NCI-H2029 treated with DMSO at 0.1 percent for 48 hours (cell line): ENCODE measurements around the gene SRRM1.

ENCODE experiments used
- DNase-seq: peaks from one replicate; lab custom pipeline; 2025; lab: John Stamatoyannopoulos, UW

The SRRM1 gene, protein sequence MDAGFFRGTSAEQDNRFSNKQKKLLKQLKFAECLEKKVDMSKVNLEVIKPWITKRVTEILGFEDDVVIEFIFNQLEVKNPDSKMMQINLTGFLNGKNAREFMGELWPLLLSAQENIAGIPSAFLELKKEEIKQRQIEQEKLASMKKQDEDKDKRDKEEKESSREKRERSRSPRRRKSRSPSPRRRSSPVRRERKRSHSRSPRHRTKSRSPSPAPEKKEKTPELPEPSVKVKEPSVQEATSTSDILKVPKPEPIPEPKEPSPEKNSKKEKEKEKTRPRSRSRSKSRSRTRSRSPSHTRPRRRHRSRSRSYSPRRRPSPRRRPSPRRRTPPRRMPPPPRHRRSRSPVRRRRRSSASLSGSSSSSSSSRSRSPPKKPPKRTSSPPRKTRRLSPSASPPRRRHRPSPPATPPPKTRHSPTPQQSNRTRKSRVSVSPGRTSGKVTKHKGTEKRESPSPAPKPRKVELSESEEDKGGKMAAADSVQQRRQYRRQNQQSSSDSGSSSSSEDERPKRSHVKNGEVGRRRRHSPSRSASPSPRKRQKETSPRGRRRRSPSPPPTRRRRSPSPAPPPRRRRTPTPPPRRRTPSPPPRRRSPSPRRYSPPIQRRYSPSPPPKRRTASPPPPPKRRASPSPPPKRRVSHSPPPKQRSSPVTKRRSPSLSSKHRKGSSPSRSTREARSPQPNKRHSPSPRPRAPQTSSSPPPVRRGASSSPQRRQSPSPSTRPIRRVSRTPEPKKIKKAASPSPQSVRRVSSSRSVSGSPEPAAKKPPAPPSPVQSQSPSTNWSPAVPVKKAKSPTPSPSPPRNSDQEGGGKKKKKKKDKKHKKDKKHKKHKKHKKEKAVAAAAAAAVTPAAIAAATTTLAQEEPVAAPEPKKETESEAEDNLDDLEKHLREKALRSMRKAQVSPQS

DNA sequence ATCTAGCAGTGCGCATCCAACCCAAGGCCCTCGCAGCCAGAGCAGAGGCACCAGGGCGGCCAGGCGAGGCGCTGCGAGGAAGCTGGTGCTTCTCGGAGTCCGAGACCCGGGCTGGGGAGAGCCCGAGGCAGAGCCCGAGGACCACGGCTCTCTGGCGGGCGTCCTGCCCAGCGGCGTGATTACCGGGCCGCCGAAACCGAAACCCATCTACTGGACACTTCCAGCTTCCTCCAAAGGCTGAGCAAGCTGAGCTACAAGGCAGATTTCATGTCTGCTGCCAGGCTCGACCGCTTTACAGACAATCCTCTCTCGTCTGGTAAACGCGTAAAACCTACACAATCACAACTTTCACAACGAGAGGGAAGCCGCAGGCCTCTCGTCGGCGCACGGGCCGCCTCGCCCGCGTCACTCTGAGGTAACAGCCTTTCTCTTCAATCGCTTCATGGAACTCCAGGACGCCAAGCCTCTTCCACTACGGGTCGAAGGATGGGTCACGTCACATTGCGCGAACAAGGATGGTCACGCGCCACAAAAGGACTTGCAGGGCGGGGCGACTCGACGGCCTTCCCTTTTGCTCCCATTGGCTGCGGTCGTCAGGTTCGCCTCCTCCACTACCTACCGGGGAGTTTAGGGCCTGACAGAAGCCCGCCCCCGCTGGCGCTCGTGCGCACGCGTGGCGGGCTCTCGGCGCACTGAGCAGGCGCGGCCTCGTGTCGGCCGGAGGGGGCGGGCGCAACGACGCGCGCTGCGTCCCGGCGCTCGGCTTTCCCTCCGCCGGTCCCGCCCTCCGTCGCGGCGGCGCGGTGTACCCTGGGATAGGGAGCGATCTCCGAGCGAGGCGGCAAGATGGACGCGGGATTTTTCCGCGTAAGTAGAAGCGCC, at the start of gene SRRM1:
SRRM1 (plus strand) TSS at position 822 of the 882 bp plus-strand sequence; CDS start at position 847, 25 bp downstream.
- peak; percentile 83 for DNase-seq

DNA sequence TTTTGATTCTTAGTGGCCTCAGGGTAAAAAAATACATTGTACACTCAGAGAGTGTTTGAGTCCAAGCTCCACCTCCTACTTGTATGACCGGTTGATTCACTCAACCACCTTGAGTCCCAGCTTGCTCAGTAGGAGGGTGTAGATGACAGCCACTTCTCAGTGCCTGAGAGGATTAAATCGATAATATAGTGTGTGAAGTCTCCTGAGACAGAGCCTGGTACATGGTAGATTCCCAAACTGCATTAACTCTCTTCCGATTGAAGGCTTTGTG, 48.8 kb upstream of the SRRM1 start:
- no peak for DNase-seq

DNA sequence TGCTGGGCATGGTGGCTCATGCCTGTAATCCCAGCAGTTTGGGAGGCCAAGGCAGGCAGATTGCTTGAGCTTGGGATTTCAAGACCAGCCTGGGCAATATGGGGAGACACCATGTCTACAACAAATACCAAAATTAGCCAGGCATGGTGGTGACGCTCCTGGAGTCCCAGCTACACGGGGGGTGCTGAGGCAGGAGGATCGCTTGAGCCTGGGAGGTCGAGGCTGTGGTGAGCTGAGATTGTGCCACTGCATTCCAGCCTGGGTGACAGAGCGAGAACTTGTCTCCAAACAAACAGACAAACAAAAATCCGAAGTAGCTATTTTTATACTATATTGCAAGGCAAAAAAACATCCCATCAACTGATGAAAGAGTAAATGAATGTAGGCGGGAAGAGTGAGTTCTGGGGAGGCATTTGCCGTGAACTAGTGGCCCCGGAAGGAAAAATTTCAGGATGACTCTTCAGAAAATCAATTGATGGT, 46.7 kb upstream of the SRRM1 start:
- no peak for DNase-seq

DNA sequence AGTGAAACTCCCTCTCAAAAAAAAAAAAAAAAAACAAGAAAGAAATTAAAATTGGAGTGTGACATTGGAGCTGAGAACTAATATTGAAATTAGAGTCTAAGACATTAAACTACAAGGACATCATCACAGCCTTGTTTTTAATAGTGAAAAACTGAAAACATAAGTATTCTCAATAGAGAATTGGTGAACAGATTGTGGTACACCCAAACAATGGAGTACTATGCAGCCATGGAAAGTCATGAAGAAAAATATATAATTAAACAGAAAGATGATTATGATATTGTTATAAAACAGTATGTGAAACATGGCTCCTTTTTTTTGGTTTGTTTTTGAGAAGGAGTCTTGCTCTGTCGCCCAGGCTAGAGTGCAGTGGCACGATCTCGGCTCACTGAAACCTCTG, 43.8 kb upstream of the SRRM1 start:
- DNase-seq, result no peak

DNA sequence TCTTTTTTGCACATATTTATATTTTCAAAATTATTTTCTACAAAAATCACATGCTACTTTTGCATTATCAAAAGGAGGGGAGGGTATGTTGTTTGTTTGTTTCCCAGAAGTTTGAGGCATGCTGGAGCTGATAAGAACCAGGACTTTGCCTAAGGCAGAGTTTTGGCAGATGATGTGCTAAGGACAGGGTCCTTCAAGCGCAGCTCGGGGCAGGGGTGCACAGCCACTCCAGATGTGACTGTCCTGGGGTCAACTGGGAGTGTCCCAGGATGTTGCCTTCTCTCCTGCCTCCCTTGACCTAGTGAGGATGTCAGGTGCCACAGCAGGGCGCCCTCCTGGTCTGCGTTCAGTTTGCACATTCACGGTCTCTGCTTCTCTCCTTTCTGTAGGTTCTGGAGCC, 42.6 kb upstream of the SRRM1 start:
- DNase-seq, result no peak

DNA sequence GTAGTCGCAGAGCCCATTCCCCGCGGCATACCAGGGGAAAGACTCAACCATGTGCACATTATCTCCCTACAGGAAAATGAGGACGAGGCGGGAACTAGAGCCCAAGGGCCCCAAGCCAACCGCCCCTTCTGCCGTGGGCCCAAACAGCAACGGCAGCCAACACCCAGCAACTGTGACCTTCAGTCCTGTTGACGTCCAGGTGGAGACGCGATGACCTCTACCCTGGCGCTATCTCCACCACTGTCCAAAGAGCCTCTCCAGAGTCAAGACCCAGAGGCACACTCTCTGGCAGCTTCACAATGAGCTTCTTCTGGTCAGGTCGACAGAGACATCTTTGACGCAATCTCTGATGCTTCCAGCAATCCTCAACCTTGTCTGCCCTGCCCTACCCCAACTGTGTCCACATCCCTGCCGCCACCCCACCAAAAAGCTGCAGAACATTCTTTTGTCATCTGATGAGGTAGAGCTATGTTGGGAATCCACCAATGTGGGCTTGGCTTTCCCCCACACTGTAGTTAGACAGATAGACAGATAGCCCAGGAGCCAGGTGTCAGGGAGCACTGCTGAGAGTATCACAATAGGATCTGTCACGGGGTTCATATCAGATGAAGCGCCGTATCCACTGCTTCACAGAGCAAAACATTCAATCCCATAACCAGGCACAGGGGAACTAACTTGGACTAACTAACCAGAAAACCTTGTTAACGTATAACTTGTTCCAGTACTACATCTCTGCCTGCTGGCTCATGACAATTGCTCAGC, 37.4 kb upstream of the SRRM1 start:
- no peak for DNase-seq

DNA sequence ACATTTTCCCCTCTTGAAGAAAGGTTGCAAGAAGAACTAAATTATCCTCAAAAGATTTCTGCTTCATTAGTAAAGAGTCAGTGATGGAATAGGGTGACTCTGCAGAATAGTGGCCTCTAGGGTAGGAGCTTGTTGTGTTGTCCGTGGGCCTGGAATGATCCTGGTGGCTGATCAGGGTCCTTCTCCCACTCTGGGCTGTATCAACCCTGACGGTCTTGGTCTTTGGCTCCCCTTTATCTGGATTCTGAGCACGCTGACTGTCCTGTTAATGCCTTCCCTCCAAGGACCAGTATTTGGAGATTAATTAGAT, 36.9 kb upstream of the SRRM1 start:
- DNase-seq, result no peak

DNA sequence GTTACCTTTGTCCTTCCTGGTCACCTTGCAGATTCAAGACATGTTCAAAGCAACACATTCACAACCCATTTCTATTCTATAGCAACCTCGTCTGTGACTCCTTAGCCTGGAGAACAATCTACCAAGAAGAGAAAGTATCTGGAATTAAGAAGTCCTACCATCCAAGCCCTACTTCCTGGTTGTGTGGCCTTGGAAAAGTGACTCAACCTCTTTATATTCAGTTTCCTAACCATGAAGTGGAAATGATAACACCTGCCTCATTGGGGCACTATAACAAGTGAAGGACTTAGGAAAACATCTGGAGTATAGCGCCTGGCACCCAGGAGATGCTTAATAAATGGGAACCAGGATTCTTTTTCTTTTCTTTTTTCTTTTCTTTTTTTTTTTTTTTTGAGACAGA, 36.5 kb upstream of the SRRM1 start:
- no peak for DNase-seq

DNA sequence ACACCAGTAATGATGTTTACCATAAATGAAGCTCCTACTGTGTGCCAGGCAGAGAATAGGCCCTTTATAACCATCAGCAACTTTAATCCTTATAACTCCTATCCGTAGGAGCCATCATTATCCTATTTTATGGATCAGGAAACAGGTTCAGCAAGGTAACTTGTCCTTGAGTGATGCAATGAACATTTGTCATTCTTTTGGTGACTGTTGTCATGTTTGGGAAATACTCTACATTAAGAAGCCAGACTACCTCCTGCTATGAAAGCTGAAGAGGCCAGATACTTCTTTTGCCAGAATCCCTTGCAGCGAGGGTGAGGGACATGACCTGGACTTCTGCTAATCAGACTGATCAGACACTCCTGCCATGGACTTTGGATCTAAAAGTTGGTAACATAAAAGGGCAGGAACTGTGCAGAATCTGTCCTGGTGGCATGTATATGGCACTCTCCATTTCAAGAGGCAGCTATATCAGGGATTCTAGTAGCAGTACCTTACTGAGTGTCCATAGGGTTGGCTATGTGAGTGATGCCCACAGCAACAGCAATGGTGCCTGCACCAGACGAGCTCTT, 33.1 kb upstream of the SRRM1 start:
- DNase-seq, result no peak

DNA sequence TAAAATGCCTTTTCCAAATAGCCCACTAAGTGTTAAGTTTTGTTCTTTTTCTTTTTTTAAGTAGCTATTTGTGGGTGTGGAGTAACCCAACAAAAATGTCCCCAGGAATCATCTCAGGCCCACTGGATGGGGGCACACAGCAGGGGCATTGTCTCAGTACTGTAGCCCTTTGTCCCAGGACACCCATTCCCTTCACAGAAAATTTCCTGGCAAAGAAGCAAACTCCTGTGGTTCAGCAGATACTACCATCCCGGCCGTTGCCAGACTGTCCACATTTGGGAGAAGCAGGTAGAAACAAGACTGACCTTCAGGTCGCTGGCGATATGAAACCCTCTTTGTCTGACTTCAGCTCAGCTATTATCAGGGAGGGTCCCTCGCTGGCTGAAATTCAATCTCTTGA, 23.7 kb upstream of the SRRM1 start:
- no peak for DNase-seq

DNA sequence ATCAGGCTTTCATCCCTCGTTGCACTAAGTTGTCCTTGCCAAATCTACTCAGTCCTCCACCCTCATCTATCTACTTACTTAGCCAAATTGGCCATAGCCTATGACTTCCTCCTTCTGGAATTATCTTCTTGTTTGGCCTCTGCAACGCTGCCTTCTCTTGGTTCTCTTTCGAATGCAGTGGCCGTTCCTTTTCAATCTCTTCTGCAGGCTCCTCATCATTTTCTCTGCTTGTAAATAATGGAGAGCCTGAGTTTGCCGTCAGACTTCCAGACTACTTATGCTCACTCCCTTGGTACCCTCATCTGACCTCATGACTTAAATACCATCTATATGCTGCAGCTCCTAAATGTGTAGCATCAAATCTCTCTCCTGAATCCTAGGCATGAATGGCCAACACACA, 22.4 kb upstream of the SRRM1 start:
- DNase-seq, result no peak

DNA sequence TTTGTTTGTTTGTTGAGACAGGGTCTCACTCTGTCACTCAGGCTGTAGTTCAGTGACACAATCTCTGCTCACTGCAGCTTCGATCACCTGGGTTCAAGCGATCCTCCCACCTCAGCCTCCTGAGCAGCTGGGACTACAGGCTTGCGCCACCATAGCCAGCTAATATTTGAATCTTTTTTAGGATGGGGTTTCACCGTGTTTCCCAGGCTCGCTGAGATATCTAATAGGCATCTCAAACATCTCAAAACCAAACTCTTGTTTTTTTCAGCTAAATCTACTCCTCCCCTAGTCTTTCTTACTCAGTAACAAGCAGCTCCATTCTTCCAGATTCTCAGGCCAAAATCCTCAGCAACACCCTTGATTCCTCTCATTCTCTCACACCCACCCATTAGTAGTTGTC, 22.0 kb upstream of the SRRM1 start:
- no peak for DNase-seq

DNA sequence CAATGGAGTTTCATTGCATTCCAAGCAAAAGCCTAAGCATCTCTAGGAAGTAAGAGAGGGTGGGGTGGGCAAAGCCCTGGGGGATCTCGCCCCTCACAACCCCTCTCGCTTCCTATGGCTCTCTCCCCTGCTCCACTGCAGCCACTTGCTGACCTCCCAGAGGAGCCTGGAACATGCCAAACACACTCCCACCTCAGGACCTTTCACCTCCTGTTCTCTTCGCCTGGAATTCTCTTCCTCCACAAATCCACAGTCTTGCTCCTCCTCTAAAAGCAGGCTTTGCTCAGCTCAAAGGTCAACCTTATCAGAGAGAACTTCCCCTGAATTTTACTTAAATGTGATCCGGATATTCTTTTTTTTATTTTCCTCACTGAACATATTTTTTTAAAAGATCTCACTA, 20.9 kb upstream of the SRRM1 start:
- DNase-seq, result no peak

DNA sequence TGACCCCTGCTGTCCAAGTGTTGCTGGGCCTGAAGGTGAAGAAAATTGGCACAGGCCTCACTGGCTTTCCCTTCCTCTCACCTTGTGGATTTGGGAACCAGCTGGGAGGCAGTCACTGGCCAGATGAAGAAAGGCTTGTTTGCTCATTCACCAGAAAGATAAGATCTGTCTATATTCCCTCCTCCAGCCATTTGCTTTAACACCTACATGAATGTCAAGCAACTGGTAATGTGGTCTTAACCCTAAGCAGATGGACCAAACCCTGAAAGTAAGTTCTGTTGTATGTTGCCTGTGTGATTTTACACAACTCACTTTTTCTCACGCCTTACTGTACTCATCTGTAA, 10.3 kb upstream of the SRRM1 start:
- DNase-seq, result no peak

DNA sequence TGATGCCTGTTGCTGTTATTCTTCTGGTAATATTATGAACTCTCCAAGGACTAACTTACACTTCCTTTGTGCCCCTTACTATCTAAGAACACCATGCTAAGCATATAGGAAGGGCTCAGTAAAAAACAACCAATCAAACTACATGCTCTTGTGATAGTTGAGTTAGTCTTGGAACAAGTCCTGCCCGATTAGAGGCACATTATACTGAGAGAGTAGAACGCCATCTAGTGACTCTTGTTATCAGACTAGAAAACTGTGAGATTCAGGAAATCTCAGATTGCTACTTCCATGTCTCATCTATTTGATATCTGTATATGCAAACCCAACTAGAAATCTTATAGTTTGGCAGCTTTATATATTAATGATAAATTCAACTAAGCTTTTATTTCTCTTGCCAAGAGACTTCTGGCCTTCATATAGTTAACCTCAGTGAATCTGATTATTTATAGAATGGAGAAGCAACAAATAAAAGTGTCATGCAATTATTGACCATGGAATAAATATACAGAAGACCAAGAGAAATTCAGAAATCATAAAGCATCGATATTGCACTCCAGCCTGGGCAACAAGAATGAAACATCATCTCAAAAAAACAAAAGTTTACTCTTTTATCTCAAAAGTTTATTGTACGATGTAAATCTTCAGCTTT, 7.8 kb upstream of the SRRM1 start:
- DNase-seq, result peak; percentile 90

DNA sequence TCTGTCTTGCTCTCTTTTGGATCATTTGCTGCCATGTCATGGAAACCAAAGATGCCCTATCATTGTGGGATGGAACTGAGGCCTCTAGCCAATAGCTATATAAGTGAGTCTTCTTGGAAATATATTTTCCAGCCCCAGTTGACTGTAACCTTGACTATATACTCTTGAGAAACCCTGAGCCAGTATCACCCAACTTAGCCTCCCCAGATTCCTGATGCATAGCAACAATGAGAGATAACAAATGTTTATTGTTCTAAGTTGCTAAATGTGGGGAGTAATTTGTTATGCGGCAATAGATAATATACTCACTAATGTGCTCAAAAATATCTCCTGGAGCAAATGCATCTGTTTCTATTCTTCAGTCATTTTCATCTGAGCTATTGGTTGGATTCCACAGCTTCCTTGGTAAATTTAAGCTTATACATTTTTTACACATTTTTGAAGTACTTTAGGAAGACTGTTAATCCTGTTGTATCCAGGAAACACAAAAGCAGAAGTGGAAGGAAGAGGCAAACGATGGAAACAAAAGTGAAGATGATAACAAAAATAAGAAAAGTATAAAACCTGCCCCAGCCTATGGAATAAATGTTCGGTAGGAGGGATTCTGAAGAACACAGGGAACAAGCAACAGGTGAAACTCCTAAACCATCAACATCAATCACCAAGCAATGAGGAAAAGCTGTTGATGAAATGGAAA, 6.3 kb upstream of the SRRM1 start:
- no peak for DNase-seq

DNA sequence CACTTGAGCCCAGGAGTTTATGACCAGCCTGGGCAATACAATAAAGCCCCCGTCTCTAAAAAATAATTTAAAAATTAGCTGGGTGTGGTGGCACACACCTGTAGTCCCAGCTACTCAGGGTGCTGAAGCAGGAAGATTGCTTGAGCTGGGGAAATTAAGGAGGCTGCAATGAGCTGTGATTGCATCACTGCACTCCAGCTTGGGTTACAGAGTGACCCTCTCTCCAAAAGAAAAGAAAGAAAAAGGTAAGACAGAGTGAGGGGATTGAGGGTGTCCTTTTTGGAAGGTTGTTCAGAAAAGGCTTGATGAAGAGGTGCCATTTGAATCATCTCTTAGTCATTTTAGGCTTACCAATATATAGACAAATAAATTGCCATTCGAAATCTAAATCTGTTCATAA, 4.0 kb upstream of the SRRM1 start:
- no peak for DNase-seq

DNA sequence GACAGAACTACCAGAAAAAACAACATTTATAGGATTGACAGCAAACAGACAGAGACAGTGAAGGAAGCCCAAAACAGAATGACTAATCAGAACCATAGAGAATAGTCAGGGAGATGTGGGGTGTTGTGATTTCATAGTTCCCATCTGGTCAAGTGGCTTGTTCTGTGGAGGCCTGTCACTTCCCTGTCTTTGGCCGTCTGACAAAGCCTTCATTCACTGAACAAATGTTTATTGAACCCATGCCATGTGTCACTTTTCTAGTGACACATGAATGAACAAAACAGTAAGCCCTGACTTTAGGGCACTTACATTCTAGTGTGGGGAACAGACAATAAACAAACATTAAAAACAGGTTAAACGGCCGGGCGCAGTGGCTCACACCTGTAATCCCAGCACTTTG, 3.2 kb upstream of the SRRM1 start:
- peak; percentile 77 for DNase-seq

DNA sequence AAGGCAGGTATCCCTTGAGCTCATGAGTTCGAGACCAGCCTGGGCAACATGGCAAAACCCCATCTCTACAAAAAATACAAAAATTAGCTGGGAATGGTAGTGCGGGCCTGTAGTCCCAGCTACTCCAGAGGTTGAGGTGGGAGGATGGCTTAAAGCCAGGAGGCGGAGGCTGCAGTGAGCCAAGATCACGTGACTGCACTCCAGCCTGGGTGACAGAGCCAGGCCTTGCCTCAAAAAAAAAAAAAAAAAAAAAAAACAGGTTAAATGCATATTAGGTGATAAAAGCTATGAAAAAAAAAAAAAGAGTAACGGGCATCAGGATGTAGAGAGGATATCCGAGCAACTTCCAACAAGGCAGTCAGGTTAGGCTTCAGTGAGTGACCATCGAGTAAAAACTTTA, 2.8 kb upstream of the SRRM1 start:
- DNase-seq, result no peak

DNA sequence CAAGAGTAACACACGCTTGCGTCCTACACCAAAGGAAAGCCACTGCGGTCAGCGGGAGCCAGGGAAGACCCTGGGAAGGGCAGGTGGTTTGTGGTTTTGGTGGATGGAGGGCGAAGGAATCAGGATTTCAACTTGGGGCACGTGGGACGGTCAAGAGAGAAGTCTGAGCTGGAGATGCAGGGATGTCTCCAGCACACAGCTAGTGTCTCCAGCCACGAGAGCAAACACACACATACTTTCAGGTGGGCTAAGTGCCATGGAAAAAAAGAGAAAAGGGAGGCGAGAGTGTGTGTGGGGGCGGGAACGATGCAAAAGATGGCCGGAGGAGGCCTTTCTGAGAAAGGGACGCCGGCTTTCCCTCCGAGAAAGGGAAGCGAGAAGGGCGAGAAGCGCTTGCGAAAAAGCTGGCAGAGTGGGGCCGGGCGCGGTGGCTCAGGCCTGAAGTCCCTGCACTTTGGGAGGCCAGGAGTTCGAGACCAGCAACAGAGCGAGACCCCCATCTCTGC, 1.4 kb upstream of the SRRM1 start:
- no peak for DNase-seq
